Stimulated activated CD8-positive, alpha-beta memory T cell treated with anti-CD3 and anti-CD28 coated beads, Interleukin-4, amount 100 ng/mL, for 48 hours (primary cell): ENCODE measurements around the gene SLC49A3.
"Not testable (repeated sequence)": the region's sequence is repeated elsewhere in the genome, so short reads cannot be mapped to it uniquely, and the experiment has no call there.

Experiments used
- DNase-seq: peaks from one replicate; pipeline ENCODE4 v3.0.0-alpha.2; 2020

The SLC49A3 gene

DNA sequence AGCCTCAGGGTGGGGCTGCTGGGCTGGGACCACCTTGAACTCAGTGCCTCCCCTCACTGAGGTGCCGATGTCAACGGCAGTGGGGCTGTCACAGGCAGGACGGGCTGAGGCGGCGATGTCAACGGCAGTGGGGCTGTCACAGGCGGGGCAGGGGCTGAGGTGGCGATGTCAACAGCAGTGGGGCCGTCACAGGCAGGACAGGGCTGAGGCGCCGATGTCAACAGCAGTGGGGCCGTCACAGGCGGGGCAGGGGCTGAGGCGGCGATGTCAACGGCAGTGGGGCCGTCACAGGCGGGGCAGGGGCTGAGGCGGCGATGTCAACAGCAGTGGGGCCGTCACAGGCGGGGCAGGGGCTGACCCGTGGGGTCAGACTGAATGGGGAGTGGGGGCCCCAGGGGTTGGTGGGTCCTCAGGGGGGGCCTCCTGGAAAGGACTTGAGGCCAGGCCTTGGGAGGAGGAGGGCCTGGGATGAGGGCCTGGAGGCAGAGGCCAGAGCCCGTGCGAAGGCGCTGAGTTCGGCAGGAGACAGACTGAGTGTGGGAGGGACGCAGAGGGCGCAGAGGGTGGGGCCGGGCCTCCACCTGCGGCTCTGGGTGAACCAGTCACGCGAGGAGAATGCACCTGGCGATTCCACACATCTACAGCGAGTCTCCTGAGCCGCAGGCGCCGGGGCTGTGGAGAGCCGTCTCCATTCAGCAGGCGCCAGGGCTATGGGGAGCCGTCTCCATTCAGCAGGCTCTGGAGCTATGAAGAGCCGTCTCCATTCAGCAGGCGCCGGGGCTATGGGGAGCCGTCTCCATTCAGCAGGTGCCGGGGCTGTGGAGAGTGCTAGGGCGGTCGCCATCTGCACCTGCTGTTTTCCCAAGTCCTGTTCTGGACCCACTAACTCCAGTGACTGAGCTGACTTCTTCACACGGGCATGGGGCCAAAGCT, 37.7 kb downstream of the SLC49A3 start:
- no peak for DNase-seq

DNA sequence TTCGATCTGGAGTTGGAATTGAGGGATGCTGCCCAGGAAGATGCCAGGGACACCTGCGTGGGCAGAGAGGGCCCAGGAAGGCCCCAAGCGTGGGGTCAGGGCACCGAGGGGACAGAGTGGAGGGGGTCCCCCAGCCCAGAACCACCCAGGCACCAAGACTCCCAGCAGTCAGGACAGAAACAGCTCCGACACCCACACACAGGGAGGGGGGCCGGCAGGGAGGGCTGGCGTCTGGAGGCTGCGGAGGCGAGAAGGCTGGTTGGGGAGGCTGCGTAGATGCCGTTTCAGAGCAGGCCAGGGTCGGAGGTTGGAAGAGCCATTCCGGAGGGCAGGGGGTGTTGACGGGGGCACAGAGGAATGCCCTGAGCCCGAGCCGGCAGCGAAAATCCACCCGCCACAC, 38.5 kb downstream of the SLC49A3 start:
- no peak for DNase-seq

DNA sequence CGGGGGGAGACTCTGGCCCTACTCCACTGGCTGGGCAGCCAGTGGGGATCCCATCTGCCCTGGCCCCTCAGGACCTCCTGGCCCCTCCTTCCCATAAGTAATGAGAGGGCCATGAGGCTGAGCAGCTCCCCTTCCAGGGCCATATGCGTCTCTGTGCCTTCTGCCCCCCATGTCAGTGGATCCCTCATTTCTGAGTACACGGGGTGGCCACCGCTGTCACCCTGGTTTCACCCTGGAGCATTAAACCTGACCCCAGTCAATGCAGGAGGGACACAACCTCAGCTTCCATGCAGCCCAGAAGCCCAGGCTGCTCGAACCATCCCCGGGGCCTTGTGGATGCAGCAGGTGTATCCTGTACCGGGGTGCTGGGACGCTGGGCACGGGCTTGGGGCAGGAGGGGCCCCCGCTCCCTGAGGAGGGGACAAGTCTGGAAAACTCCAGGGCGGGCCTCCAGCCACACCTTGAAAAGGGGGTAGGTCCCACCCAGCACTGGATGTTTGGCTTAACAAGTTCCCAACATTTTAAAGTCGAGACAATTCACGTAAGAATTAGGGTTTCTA, 39.1 kb downstream of the SLC49A3 start:
- DNase-seq, result no peak

DNA sequence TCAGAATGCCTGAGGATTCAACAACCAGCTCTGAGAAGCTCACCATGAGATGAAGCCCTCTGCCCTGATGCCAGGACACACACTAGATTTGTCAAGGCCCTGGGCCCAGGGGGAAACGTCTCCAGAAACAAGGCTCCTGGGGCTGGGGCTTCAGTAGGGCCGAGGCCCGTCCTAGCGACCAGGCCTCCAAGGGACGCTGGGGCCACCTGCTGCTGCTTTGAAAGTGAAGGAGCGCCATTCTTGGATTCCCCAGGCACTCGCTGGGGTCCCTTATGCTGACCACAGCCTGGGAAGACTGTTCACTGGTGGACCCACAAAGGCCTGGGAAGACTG, 39.7 kb downstream of the SLC49A3 start:
- DNase-seq, result no peak

DNA sequence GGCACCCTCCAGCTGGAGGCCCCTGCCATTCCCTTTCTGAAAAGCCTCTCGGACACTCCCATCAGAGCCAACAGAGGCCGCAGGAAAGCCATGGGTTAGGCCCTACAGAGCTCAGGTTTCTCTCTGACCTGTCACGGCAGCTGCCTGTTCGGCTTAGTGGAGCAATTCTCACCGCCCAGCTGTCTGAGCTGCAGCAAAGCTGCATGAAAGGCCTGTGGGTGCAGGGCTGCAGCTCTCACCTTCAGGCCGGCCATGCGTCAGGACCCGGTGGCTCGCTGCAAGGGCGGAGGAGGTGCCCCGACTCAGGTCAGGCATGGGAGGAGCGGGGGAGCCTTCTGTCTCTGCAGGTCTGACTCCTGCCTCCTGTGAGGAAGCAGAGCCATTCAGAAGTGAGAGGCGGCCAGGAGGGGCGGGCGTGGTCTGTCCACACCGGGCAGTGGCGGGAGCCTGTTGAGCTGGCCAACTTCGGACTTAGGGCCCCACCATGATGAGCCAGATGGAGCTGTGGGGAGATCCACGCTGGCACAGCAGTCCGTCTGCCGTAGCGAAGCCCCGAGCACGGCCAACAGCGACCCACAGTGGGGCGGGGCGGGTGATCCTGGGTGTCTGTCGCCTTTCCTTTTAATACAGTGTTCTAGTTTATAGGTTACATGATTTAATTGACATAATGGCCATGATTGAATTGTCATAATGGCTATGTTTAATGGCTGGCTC, 40.2 kb downstream of the SLC49A3 start:
- DNase-seq, result no peak

DNA sequence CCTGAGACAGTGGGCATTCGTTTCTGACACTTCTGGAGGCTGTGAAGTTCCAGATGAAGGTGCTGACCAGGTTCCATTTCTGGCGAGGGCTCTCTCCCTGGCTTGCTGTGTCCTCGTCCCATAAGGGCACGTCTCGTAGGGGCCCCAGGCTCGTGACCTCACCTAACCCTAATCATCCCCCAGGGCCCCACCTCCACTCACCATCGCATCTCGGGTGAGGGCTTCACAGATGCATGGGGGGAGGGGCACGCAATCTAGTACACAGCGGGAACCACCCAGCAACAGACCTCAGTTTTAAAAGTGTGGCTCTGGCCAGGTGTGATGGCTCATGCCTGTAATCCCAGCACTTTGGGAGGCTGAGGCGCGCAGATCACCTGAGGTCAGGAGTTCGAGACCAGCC, 41.5 kb downstream of the SLC49A3 start:
- DNase-seq, result no peak

DNA sequence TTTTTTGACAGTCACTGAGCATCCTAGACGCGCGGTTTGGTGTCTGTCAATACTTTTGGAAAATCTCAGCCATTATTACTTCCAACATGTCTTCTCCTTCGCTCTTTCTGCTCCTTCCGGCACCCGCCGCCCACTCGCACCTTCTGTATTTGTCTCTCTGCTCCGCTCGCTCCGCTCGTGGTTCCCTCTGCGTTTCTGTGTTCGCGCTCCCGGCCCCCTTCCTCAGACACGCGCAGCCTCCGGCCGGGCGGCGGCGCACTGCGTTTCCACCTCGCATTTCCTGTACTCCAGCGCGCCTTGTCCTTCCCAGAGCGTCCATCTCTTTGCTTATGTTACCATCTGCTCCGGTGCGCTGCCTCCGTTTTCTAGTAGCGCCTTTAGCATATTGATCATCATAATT, 42.5 kb downstream of the SLC49A3 start:
- peak; percentile 41 for DNase-seq

DNA sequence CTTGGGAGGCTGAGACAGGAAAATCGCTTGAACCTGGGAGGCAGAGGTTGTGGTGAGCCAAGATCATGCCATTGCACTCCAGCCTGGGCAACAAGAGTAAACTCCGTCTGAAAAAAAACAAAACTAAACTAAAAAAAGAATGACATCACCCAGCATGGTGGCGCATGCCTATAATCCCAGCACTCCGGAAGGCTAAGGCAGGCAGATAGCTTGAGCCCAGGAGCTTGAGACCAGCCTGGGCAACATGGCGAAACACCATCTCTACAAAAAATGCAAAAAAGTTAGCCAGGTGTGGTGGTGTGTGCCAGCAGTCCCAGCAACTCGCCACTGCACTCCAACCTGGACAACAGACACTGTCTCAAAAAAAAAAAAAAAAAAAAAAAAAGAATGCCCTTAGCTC, 46.6 kb downstream of the SLC49A3 start:
- DNase-seq, result not testable (repeated sequence)

DNA sequence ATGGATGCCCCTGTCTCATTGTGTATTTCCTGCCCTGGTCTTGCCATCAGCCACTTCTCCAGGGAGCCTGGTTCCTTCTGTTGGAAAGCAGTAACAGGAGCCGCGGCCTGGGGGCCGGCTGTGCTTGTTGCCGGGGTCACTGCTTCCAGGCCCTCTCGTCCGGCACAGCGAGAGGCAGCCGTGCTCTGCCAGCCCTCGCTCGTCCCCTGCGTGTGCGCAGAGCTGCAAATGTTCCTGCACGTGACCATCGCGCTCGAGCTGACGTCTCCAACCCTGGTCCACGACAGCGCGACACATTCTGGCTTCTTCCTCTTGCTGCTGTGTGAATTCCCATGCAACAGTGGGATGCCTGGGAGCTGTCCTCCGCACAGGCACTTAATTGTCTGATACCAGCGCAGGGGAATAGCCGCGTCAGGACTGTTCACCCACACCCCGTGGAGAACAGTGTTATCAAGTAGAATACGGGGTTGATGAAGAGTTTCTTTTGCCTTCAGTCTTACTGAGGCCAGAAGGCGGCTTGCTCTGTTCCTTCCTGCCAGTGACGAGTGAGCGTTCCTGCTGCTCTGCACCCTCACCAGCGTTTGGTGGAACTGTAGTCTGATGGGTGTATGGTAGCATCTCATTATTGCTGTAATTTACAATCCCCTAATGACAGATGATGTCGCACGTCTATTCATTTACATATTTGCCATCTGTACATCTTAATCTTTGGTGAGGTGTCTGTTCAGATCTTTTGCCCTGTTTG, 51.2 kb downstream of the SLC49A3 start:
- no peak for DNase-seq

DNA sequence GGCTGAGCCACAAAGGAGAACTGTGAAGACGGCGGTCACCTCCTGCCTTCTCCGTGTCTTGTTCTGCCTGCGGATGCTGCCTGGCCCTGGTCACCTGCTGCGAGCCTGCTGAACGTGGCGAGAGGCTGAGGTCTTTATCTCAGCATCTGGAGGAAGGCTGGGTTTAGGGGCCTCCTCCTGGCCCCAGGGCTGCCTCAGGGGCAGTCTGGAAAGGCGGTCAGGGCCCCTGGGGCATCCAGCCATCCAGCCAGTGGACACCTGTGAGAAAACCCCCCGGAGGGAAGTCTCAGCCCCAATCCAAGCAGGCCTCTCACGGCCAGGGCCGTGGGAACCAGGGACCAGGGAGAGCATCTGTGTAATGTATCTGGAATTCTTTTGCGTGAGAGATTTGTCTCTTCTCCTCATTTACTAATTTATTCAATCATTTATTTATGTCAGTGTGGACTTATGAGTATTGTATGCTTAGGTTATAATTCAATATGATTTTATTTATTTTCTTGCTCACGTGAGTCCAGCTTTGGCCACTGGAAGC, 52.3 kb downstream of the SLC49A3 start:
- no peak for DNase-seq

DNA sequence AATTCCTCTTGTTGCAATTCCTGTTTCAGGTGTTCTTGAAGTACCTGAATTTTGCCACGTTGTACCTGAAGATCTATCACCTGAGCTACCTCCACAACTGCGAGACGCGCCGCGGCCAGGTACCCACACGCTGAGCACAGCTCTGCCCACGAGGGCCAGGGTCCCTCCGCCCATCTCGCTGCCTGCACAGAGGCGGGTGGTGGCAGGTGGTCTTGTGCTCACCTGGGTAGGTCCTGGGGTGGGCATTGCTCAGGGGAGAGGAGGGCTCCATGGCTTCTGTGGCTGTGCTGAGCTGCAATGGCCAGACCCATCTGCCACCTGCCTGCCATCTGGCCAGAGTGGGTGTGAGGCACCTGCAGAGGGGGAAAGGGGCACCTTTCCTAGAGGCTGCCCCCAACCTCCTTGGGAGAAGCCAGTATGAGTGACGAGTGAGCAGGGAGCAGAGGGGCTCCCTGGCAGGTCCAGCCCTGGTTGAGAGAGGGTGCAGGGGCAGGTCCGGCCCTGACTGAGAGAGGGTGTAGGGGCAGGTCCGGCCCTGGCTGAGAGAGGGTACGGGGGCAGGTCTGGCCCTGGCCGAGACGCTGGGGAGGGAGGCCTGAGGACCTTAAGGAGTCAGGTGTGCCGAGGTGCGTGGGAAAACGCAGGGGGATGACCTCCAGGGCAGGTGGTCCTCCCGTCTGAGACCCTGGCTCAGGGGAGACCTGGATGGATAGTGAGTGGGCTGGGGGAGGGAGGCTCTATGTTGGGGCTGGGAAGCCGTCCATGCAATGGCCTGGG, 52.9 kb downstream of the SLC49A3 start:
- DNase-seq, result no peak

DNA sequence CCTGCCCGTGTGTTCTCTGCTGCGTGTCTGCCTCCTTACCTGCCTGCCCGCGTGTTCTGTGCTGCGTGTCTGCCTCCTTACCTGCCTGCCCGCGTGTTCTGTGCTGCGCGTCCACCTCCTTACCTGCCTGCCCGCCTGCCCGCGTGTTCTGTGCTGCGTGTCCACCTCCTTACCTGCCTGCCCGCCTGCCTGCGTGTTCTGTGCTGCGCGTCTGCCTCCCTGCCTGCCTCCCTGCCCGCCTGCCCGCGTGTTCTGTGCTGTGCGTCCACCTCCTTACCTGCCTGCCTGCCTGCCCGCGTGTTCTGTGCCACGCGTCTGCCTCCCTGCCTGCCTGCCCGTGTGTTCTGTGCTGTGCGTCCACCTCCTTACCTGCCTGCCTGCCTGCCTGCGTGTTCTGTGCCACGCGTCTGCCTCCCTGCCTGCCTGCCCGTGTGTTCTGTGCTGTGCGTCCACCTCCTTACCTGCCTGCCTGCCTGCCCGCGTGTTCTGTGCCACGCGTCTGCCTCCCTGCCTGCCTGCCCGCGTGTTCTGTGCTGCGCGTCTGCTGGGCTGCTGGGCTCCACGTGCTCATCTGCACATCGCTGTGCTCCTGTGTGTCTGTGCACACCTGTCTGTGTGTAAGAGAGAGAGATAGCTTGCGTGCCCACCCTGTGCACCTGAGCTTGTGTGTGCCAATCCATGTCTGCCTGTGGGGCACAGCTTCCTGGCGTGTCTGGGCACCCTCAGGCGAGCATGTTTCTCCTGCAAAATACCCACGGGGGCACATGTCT, 53.7 kb downstream of the SLC49A3 start:
- not testable (repeated sequence) for DNase-seq

DNA sequence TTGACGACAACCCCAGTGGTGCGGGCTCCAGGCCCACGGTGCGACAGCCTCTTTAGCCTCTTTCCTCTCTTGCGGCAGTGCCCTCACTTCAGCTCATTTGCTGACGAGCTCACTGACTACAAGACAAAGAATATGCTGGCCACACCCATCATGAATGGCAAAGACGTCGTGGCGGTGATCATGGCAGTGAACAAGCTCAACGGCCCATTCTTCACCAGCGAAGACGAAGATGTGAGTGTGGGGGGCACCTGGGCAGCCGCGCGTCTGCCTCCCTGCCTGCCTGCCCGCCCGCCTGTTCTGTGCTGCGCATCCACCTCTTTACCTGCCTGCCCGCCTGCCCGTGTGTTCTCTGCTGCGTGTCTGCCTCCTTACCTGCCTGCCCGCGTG, 54.4 kb downstream of the SLC49A3 start:
- no peak for DNase-seq

DNA sequence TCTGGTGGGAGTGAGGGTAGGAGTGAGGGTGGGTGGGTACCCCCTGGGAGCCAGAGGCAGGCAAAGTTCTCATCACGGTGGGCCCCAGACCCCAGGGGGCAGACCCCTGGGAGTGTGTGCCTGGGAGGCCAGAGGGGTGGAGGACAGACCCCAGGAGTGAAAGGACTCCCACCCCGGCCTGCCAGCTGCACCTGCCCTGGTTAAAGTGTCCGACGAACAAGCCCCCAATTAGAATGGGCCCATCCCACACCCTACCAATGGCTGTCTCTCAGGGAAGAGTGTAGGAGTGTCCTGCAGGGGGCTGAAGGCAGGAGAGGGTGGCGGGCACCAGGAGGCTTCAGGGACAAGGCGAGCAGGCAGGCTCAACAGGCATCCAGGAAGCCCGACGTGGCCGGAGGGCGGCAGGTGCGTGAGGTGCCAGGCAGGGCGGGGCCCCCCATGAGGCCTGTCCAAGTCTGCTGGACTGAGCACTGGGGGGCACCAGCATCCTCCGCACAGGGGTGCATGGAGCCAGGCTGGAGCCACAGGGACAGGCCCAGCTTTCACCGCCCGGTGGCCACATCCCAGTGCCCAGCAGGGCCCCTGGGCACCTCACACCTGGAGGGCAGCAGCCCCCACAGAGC, 54.9 kb downstream of the SLC49A3 start:
- DNase-seq, result no peak

DNA sequence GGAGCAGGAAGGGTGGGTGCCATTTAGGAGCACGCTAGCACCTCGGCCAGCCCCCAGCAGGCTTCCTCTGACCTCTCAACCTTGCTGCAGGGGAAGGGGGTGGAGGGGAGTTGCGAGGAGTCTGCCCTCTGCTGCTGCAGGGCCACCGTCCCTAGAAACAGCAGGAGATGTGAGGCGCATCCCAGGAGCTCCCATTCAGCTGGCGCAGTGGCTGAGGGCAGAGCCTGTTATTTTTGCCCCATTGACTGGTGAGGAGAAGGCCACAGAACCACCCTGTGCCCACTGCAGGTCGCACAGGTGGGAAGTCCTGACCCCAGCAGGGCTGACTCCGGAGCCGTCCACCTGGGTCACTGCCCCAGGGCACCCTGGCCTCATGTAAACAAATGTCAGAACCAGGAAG, 55.5 kb downstream of the SLC49A3 start:
- no peak for DNase-seq

DNA sequence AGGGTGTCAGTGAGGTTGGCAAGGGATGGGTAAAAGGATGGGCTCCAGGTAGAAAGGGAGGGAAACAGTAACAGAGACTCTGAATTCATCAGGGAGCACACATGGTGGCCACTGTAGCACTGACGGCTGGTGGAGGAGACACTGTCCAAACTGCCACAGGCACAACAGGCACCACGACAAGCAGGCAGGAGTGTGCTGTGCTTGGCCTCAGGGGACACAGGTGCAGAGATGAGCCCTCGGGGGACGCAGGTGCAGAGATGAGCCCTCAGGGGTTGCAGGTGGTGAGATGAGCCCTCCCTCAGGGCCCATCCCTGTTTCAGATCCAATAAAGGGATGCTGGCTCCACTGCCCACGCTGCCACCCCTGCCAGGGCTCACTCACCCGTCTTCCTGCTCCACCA, 56.0 kb downstream of the SLC49A3 start:
- no peak for DNase-seq

DNA sequence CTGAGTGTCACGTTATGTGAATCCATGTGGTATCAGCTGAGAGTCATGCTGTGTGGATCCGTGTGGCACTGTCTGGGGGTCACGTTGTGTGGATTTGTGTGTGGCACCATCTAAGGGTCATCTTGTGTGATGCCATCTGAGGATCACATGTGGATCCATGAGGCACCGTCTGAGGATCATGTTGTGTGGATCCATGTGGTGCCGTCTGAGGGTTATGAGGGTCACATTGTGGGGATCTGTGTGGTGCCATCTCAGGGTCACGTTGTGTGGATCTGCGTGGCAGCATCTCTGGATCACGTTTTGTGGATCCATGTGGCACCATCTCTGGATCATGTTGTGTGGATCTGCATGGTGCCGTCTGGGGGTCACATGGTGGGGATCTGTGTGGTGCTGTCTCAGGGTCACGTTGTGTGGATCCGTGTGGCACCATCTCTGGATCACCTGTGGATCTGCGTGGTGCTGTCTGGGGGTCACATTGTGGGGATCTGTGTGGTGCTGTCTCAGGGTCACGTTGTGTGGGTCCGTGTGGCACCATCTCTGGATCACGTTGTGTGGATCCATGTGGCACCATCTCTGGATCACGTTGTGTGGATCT, 56.7 kb downstream of the SLC49A3 start:
- DNase-seq, result no peak
